Stomach (tissue), 4 donors: ENCODE data around the gene POU2AF3.

ENCODE experiments used
- CTCF ChIP-seq, 7 experiments: fragments of 450-650 bp in 4 of 7; fragments of 200-600 bp in 3 of 7; sonication (generic) in 3 of 7; IDR thresholded peaks; one replicate each; pipeline ENCODE4 v1.5.1; 2016 to 2019; ENCODE audit warnings: antibody characterized with exemption in 7 of 7, control low read depth in 2 of 7, mild to moderate bottlenecking in 1 of 7
- POLR2A ChIP-seq, 4 donors: fragments of 450-650 bp; IDR thresholded peaks; one replicate each; pipeline ENCODE4 v1.6.1; 2016; ENCODE audit warnings: antibody characterized with exemption in 4 of 4, control low read depth in 2 of 4, mild to moderate bottlenecking in 1 of 4, moderate library complexity in 1 of 4

- TF ChIP-seq CTCF (IDR thresholded peaks at IDR 0.05) (no peak), POLR2A (IDR thresholded peaks at IDR 0.05) (no peak)
Measured at GRCh38 chr11:111347002-111347722, 48.8 kb downstream of the POU2AF3 start.
